GM18909 (cell line): ENCODE results near the gene SLC9A8.
"Not testable (repeated sequence)": the region's sequence is repeated elsewhere in the genome, so short reads cannot be mapped to it uniquely, and the experiment has no call there.

Source experiments
- ATAC-seq: cut with Tn5 transposase; IDR thresholded peaks from one replicate; pipeline ENCODE4 v1.9.1; 2021; ENCODE audit warnings: mild to moderate bottlenecking; ENCODE audit not compliant: unreplicated experiment, poor library complexity

SLC9A8 gene

DNA sequence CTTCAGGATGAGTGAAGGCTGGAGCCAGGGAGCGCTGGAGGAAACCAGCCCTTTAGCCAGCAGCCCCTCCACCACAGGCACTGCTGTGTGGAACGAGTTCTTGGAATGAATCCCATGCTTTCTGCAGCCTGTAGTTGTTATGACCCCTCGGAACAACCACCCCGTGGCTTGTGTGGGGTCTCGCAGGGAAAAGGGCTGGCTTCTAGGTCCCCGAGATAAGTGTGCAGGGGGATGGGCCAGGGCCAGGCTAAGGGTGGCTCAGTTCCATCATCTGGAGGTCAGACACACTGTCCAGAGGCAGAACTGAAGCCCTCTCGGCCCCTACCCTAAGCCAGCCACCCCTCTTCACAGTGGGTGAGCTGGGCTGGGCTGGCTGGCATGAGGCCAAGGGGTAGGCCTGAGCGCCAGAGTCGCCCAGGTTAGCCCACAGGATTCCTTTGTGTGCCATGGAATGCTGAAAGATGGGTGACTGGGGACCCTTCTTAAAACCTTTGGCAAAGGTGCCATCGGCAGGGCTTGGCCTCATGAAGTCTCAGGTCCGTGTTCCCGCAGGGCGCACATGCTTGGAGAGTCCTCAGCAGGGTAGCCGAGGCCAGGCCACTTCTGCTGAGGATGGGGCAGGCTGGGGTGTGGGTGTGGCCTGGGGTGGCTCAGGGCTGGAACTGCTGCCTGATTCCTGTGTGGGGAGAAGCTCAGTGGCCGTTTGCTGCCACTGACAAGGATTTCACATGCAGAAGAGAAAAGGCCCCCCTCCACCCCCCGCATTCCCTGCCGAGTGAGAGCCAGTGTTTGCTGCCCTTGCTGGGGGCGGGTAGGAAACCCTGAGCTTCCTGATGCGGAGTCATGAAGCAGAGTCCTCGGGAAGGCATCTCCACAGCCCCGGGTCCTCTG, 78.1 kb downstream of the SLC9A8 start:
- no peak for ATAC-seq

DNA sequence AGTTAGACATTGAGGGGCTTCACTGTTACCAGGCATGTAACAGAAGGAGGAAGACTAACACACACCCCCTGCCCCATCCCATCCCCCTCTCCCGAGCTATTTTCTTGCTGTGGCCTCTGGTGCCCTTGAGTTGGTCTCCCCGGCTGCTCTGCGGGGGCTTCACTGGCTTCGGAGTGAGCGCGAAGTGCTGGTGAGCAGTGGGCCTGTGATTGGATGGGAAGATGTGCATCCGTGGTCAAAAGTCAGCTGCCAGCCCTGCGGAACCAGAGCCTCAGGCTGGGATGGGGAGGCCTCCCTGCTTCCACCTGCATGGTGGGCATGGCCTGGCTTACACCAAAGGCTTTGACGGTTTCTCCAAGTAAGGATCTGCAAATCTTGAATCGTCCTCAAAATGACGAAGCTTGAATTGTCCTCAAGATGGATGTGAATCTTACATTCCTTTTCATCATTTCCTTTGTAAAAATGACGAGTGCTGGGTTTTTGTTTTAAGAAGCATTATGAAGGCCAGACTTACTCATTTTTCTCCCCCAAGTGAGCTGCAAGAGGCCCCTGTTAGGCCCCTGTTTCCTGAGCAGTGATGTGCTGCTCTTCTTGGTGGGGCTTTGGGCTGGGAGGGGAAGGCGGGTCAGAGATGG, 79.0 kb downstream of the SLC9A8 start:
- no peak for ATAC-seq

DNA sequence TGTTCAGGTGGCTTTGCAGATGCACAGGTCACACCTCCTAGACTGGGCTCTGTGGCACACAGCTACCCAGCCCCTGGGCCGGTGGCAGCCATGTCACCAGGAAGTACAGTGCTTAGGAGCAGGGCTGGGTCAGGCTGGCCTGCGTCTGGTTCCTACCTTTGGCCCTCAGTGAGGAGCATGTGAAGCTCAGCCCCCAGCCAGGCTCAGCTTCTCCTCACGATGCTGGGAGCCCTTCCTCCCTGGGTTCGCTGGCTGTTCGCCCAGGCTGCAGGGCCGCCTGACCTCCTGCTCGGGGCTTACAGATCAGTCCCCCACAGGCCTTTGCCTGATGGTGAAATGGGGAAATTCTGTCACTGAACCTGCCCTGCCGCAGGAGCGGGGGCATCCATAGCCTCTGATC, 79.6 kb downstream of the SLC9A8 start:
- no peak for ATAC-seq

DNA sequence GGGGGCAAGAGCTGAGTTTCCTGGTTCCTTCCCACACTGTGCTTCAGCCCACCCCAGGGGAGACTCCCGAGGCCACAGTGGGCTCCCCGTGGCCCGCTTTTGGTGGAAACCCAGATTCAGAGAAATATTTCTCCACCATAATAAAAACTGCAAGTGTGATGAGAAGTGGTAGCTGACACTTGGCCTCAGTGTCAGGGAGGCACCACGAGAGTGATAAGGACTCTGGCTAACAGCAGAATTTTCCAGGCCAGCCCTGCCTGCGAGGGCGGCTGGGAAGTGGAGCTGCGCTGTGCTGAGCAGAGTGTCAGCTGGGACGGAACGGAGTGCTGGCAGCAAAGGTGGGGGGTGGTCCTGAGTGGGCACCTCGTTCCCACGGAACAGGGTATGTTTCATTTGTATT, 80.2 kb downstream of the SLC9A8 start:
- ATAC-seq, result no peak

DNA sequence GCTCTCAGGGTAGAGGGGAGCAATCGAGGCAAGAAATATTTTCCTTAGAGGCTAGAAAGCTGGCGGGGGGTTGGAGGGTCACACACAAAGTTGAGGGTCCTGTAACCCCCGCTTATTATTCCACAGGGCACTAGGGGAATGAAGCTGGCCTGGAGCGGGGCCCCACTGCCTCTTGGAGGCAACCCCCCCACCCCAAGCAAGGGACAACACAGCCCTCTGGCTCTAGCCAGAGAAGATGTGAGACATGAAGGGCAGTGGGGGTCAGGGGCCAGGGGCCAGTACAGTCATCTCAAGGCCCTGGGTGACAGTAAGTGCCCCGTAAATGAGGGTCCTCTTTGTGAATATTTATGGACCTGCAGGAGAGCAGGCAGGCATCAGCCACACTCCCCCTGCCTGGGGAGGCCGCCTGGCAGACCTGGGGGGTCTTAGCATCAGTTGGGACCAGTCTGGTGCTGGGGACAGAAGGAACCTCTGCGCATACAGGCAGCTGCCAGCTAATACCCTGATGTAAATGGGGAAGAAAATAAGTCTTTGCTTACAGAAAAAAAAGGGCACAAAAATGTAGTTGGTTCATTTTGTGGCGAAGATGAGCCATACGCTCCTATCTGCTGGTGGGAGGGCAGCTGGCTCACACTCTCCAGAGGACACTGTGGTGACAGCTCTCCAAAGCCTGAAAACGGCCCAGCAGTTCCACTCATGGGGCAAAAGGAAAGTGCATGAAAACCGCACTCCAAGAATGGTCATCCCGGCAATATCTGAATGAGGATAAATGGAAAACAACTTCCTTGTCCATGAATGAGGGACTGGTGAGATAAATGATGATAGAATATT, 80.8 kb downstream of the SLC9A8 start:
- ATAC-seq, result no peak

DNA sequence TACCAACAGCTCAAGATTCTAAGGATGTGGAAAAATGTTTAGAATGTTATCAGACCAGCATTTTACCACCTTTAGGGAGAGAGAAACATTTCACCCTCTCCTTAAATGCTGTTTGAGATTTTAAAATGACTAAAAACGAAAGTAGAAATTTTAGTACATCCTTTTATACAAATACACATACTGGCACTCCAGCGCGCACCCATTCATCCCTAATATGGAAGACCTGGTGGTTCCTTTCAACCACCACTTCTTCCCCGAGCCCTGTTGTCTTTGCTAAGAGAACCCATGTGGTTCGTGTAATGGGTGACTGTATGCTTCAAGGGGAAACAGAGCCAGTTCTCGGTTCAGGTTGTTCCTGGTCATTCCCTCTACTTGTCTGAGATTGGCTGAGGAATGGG, 81.4 kb downstream of the SLC9A8 start:
- no peak for ATAC-seq

DNA sequence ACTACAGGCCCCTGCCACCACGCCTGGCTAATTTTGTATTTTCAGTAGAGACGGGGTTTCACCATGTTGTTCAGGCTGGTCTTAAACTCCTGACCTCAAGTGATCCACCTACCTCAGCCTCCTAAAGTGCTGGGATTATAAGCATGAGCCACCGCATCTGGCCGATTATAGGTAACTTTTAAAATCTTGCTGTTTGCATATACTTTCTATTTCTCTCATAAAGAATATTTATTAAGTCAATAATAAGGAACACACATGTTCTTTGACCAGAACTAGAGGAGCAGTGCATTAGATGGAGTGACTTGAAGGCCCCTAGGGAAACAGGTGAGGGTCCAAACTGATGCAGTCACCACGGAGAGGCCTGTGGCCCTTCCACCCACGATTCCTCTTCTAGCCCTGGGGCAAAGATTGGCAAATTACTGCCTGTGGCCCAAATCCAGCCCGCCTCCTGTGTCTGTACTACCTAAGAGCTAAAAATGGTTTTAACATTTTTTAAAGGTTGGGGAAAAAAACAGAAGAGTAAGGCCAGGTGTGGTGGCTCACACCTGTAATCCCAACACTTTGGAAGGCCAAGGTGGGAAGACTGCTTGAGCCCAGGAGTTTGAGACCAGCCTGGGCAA, 83.0 kb downstream of the SLC9A8 start:
- not testable (repeated sequence) for ATAC-seq

DNA sequence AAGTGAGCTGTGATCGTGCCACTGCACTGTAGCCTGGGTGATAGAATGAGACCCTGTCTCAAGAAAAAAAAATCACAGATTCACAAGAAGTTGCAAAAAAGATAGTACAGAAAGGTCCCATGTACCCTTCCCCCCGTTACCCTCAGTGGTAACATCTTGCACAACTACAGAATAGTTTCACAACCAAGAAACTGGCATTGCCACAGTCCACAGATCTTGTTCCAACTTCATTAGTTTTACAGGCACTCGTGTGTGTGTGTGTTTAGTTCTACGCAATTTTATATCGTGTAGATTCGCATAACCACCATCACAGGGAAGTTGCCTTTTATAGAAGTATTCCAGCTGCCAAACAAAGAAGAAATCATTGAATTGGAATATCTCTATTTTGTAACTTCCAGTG, 83.6 kb downstream of the SLC9A8 start:
- ATAC-seq, result no peak

DNA sequence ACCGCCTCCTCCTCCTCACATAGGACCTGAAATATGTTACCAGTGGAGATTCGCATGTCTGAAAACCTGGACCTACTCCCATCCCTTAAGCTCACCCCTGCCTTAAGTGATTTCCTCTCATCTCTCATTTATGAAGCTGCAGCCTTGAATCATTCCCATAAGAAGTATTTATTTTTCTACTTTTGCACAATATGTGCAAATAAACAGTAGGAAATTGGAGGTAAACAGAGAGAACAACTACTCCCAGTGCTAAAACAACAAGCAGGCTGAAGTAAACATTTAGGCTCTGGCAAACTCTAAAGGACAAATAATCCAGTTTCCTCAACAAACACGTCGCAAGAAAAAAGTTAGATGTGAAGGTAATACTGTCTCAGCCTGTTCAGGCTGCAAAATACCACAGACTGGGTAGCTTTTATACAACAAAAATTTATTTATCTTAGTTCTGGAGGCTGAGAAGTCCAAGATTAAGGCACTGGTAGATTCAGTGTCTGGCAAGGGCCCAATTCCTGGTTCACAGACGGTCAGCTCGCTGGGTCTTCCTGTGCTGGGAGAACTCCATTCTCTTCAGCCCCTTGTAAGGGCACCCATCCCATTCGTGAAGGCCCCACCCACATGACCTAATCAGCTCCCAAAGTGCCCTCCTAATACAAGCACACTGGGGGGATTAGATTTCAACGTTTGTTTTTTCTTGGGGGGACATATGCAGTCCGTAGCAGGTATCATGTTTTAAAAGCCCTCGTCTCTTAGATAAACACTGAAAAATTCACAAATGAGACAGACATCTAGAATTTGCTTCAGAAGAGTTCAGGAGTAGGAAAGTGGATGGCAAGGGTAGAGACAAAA, 87.1 kb downstream of the SLC9A8 start:
- ATAC-seq, result no peak

DNA sequence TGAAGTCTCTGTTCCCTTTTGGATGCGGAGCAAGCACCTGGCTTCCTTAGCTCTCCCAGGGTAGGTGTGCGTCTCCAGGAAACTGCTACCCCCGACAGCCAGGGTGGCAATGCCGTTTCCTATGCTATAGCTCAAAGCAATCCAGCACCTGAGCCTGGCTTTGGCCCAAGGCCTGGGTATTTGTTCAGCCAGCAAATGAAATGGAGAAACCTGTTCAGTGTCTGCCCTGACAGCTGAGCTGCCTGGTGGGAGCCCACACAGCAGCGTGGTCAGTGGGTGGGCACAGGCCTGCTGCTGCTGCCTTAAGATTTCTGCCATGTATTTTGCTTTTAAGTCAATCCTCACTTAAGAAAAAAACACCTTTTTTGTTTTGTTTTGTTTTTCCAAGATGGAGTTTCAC, 89.0 kb downstream of the SLC9A8 start:
- no peak for ATAC-seq

DNA sequence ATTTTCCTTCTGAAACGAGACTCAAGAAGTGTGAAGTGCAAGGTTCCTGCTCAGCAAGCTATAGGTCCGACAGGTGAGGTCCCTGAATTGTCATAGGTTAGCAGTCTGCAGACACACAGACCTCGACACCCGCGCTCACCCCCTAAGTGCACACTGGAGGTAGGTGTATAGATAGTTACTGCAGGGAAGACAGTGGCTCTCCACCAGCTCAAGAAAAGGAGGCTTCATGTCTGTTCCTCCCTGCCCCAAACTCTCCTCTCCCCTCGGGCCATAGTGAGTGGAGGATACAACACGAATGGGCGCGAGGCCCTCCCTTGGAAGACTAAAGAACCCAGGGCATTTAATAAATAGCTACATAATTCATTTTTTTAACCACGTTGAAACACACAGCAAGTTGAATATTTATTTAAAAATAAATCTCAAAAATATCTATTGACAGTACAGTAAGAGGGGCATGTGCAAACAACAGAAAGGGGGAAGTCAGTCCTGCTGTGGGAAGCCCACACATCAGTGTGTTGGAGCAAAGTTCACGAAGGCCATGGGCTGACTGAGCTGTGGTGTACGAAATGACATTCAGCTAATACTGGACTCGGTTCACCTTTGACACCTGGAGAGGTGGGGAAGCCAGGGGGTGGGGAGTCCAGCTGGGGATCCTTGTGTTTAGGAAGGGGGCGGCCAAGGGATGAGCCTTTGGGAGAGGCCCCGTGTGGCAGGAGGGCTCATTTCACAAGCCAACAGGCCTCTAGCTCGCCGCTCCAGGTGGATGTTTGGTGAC, 92.0 kb downstream of the SLC9A8 start:
- ATAC-seq, result no peak

DNA sequence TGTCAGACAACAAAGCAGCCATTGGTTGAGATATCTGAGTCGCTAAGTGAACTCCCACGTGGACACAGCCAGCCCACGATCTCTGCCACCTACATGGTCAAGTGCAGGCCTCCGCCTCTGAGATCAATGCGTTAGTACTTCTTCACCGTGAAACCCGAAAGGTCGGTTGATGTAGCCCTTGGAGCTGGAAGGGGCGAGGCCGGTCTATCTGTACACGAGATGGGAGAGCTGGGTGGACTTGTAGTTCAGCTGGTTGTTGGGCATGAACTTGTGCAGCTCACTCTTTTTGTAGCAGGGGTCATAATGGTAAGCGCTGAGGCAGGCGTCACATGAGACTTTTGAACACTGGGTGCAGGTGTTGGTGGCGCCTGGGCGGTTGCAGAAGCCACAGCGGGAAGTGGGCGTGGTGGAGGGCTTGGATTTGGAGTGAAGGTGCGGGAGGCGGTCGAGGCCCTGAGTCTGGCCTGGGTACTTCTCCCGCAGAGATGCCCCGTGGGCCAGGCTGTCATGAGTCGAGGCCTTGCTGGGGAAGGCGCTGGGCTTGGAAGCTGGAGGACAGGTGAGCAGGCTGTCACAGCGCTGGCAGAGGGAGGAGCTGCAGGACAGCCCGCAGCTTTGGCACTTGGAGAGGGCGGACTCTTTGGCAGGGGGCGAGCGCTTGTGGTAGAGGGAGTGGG, 92.9 kb downstream of the SLC9A8 start:
- no peak for ATAC-seq

DNA sequence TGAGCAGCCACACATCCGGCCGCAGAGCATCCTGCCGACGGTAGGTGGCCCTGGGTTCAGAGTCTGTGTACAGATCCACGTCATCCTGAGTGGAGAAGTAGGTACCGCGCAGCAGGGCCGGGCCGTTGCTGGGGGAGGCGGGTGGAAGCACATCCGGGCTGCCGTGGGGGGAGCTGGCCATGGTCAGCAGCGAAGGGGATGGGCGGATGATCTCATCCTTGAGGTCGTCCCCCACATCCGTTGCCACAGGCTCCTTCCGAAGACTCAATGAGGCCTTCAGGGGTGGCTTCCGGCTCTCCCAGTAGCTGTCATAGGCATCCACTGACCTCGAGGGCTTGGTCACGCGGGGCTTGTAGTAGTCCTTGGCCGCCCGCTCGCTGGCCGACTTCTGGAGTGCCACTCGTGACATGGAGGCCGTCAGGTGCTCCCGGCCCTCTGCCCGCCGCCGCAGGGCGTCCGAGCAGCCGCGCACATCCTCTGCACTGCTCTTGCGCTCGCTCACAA, 93.5 kb downstream of the SLC9A8 start:
- no peak for ATAC-seq

DNA sequence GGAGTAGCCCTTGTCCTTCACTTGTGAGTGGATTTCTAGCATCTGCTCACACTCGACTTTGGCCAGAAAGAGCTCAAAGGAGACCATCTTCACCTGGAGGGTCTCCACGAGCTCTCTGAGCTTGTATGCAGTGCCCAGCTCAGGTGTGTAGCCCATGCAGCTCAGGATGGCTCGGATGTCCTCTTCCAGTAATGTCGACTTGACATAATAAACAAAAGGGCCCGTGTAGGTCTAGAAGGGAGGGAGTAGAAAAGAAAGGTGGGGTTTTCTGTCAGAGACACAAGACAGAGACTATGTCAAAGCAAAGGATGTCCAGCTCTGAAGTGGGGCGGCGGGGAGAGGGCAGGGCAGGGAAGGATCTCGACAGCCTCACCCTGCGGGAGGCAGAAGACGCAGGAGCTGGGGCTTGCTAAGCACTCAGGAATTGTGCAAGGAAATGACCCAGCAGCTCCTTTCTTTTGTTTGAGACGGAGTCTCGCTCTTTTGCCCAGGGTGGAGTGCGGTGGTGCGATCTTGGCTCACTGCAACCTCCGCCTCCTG, 94.1 kb downstream of the SLC9A8 start:
- no peak for ATAC-seq

DNA sequence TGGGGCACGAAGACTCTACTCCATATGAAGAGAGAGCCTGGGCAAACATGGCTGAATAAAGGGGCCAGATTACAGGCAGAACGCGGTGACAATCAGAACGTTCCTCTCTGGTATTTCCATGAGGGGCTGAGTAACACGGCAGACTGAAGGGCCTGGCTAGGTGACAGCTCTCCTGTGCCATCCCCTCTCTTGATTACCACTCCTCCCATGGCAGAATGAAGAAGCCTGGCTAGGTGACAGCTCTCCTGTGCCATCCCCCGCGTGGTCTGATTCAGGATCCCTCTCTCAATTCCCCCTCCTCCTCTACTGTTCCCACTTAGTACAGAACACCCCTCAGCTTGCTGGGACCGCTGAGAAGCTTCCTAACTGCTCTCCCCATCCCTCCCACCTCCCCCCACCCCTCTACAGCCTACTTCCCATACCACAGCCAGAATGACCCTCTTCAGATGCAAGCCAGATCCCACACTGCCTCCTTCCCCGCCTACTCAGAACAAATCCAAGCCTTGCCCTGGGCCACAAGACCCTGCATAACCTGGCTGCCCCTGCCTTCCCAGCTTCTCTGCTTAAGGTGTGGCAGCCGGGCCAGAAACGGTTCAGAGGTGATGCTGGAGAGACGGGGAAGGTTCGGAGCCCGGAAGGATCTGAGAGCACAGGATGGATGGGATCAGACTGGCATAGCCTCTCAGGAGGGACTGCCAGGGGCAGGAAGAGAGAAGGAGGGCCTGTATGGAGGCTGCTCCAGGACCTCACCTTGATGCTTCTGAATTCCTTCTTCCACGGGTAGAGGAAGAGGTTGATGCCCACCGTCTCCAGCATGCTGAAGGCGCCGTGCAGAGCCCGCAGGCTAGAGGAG, 95.0 kb downstream of the SLC9A8 start:
- ATAC-seq, result no peak

DNA sequence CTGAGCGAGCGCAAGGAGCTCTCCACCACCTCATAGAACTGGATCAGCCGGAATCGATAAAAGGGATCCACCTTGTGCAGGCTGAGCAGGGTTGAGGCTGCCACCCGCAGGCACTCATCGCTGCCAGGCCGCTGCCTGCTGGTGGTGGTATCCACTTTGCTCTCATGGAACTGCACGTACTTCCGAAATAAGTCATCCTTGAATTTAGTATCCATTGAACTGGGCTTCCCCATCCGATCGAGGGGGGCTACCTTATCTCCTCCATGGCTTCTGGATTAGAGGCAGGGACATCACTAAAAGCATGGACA, 95.6 kb downstream of the SLC9A8 start:
- ATAC-seq, result no peak
